Natural killer cell (primary cell): ENCODE measurements around the gene IRAK4. TPM values are rescaled to one million over a fixed set of nuclear protein-coding genes. Genes with fewer than 3 reads are reported as not detected.

Source experiments
- ATAC-seq, 3 donors: fragments of 150-1000 bp in 2 of 3; fragments of 200-7000 bp in 1 of 3; cut with Tn5 transposase; 1 replicate in 1 of 3; 2 replicates in 2 of 3; pipeline ENCODE4 v1.10.0; 2021; ENCODE audit warnings: mild to moderate bottlenecking in 2 of 3, moderate library complexity in 2 of 3
- DNase-seq, 2 donors: peaks; one replicate each; pipeline versions ENCODE4 v3.0.0 to v3.0.0-alpha.2; 2013 to 2021; ENCODE audit warnings: mixed read lengths in 1 of 2
- H3K27ac ChIP-seq: one replicate; pipeline ENCODE4 v1.5.1; 2013; ENCODE audit warnings: mild to moderate bottlenecking, low read length
- H3K27me3 ChIP-seq: one replicate; pipeline ENCODE4 v1.6.1; 2013; ENCODE audit warnings: low read length; ENCODE audit not compliant: control insufficient read depth, insufficient read depth
- H3K36me3 ChIP-seq: one replicate; pipeline ENCODE4 v1.6.1; 2013; ENCODE audit warnings: low read length; ENCODE audit not compliant: control insufficient read depth, insufficient read depth
- H3K4me1 ChIP-seq: one replicate; pipeline ENCODE4 v1.6.1; 2013; ENCODE audit warnings: low read length; ENCODE audit not compliant: control insufficient read depth, insufficient read depth
- H3K4me3 ChIP-seq: one replicate; pipeline ENCODE4 v1.5.1; 2013; ENCODE audit warnings: low read length
- H3K9me3 ChIP-seq: one replicate; pipeline ENCODE4 v1.6.1; 2013; ENCODE audit warnings: low read length; ENCODE audit not compliant: control insufficient read depth, insufficient read depth
- H3K27ac Mint-ChIP-seq, 2 donors: one replicate each; pipeline ENCODE4 v1.8.0; 2022; ENCODE audit warnings: mild to moderate bottlenecking in 2 of 2, mixed read lengths in 2 of 2, moderate library complexity in 1 of 2
- H3K27me3 Mint-ChIP-seq, 2 donors: one replicate each; pipeline ENCODE4 v1.8.0; 2022; ENCODE audit warnings: low read depth in 2 of 2, mixed read lengths in 2 of 2
- H3K36me3 Mint-ChIP-seq: one replicate; pipeline ENCODE4 v1.8.0; 2022; ENCODE audit warnings: mixed read lengths
- H3K4me1 Mint-ChIP-seq, 2 donors: one replicate each; pipeline ENCODE4 v1.8.0; 2022; ENCODE audit warnings: mixed read lengths in 2 of 2
- H3K4me3 Mint-ChIP-seq: one replicate; pipeline ENCODE4 v1.8.0; 2022; ENCODE audit warnings: mild to moderate bottlenecking, moderate library complexity, mixed read lengths
- H3K9me3 Mint-ChIP-seq, 2 donors: one replicate each; pipeline ENCODE4 v1.8.0; 2022; ENCODE audit warnings: mixed read lengths in 2 of 2
- CTCF ChIP-seq: fragments of 200-600 bp; IDR thresholded peaks from one replicate; pipeline ENCODE4 v1.8.0; 2022; ENCODE audit warnings: antibody characterized with exemption
- WGBS: methylation state at CpG from one replicate; pipeline ENCODE4 v1.1.7; 2013; ENCODE audit warnings: missing lambda C conversion rate; ENCODE audit not compliant: insufficient coverage; 5-methylcytosine and 5-hydroxymethylcytosine counted together
- intact Hi-C: fragments of 100-400 bp; cut with micrococcal nuclease; formaldehyde crosslinking; loops from one replicate; pipeline ENCODE4 v1.14.2; 2022
- total RNA-seq, 4 donors: library from RNA; stranded (reverse); fragments of 120-200 nt in 1 of 4; gene quantifications; one replicate each; pipeline versions ENCODE4 v1.2.3 to v1.2.4, GENCODE V29; 2013 to 2022

IRAK4 gene
- total RNA-seq, 3 donors from 2014 or later (not counting 1 experiment from before 2014, with no cell fraction given): 60.6 to 70.4 (median 70.3) TPM

- Histone ChIP-seq H3K4me1 (peaks cover 13% of the 10 kb centered on the region), H3K36me3 (no peaks in the 10 kb centered on the region), H3K4me3 (no peak overlapping the region), H3K27me3 (peaks cover 3% of the 10 kb centered on the region), H3K9me3 (no peaks in the 10 kb centered on the region), H3K27ac (no peak overlapping the region)
- Mint-ChIP-seq H3K9me3 (no peaks in the 10 kb centered on the region), H3K27me3 (peaks cover 0 to 7% of the 10 kb centered on the region in 2 donors), H3K4me1 (peaks cover 26 to 32% of the 10 kb centered on the region in 2 donors), H3K36me3 (no peaks in the 10 kb centered on the region), H3K27ac (peak overlapping the region; percentile 20 to 62), H3K4me3 (peak overlapping the region; percentile 52)
- DNase-seq (peak in 1 of 2 donors; percentile 48), ATAC-seq (peak in 2 of 3 donors; percentile 31 to 33)
- 86% methylated on average over 1 of the region's 4 CpGs for WGBS
- intact Hi-C loops: no loop called here
- TF ChIP-seq CTCF: no peak
Observed at GRCh38 chr12:43832463-43833168, 73.9 kb downstream of the IRAK4 start.

GRCh38 chr12:43835264-43835655, 76.5 kb downstream of the IRAK4 start:
- Mint-ChIP-seq H3K27ac (peak overlapping the region; percentile 41 to 85), H3K4me3 (peak overlapping the region; percentile 81), H3K4me1 (peaks cover 32 to 36% of the 10 kb centered on the region in 2 donors), H3K36me3 (no peaks in the 10 kb centered on the region), H3K9me3 (no peaks in the 10 kb centered on the region), H3K27me3 (no peaks in the 10 kb centered on the region)
- intact Hi-C loops: no loop called here
- H3K27me3 ChIP-seq: peaks cover 3% of the 10 kb centered on the region
- H3K4me1 ChIP-seq: peaks cover 13% of the 10 kb centered on the region
- DNase-seq (peak in 1 of 2 donors; percentile 36), ATAC-seq (peak; percentile 1 to 5 (median 1))
- peak overlapping the region; percentile 32 for H3K27ac ChIP-seq
- H3K9me3 ChIP-seq: no peaks in the 10 kb centered on the region
- 42% methylated on average over 6 of the region's 6 CpGs for WGBS
- H3K36me3 ChIP-seq: no peaks in the 10 kb centered on the region
- peak overlapping the region; percentile 37 for H3K4me3 ChIP-seq
- no peak for TF ChIP-seq CTCF

- Histone ChIP-seq H3K27me3 (peaks cover 2% of the 10 kb centered on the region), H3K36me3 (no peaks in the 10 kb centered on the region), H3K4me3 (peak within 1 kb of the TSS; percentile 62), H3K27ac (peak within 1 kb of the TSS; percentile 67), H3K4me1 (peaks cover 13% of the 10 kb centered on the region), H3K9me3 (no peaks in the 10 kb centered on the region)
- Mint-ChIP-seq H3K9me3 (no peaks in the 10 kb centered on the region), H3K27me3 (no peaks in the 10 kb centered on the region), H3K4me1 (peaks cover 32 to 36% of the 10 kb centered on the region in 2 donors), H3K27ac (peak within 1 kb of the TSS; percentile 74 to 85), H3K4me3 (peak within 1 kb of the TSS; percentile 81), H3K36me3 (no peaks in the 10 kb centered on the region)
- intact Hi-C loops: loop anchor here (2.0 kb wide), 2 partner anchors 29 to 77 kb away; partner anchors contain the start of genes IRAK4, PUS7L and TWF1
- under 1% methylated on average over 103 of the region's 103 CpGs for WGBS
- DNase-seq (peak; percentile 62 to 73), ATAC-seq (peak; percentile 77 to 85 (median 80))
- no peak for TF ChIP-seq CTCF
Observed at GRCh38 chr12:43835656-43836474, 77.1 kb downstream of the IRAK4 start, which contains the start of gene TMEM117. Gene TMEM117, plus strand, starts transcription at chr12:43836081.
